Progenitor cell of endocrine pancreas (in vitro differentiated cells): ENCODE data around the gene ENDOU. TPM values are rescaled to one million over a fixed set of nuclear protein-coding genes. Genes with fewer than 3 reads are reported as not detected.

Experiments
- DNase-seq: peaks from one replicate; pipeline ENCODE4 v3.0.0; 2021; ENCODE audit warnings: low spot score; ENCODE audit not compliant: unreplicated experiment
- H3K27ac Mint-ChIP-seq: 2 replicates; pipeline ENCODE4 v1.8.0; 2021; ENCODE audit warnings: mild to moderate bottlenecking, moderate library complexity, mixed read lengths
- H3K27me3 Mint-ChIP-seq: 2 replicates; pipeline ENCODE4 v1.8.0; 2021; ENCODE audit warnings: mixed read lengths
- H3K36me3 Mint-ChIP-seq: 2 replicates; pipeline ENCODE4 v1.8.0; 2022; ENCODE audit warnings: mixed read lengths; ENCODE audit not compliant: insufficient read depth
- H3K4me1 Mint-ChIP-seq: 2 replicates; pipeline ENCODE4 v1.8.0; 2021; ENCODE audit warnings: low read depth, mixed read lengths
- H3K4me3 Mint-ChIP-seq: 2 replicates; pipeline ENCODE4 v1.8.0; 2021; ENCODE audit warnings: low read depth, mild to moderate bottlenecking, moderate library complexity, mixed read lengths
- H3K9me3 Mint-ChIP-seq: 2 replicates; pipeline ENCODE4 v1.8.0; 2021; ENCODE audit warnings: low read depth, mixed read lengths
- CTCF ChIP-seq: fragments of 200-600 bp; sonication (generic); IDR thresholded peaks from one replicate; pipeline ENCODE4 v1.5.0; 2021; ENCODE audit warnings: antibody characterized with exemption, mild to moderate bottlenecking; ENCODE audit not compliant: unreplicated experiment
- total RNA-seq: library from RNA; stranded (reverse); gene quantifications from 2 replicates; pipeline ENCODE4 v1.2.1, GENCODE V29; 2021

ENDOU gene
- total RNA-seq, 1 donor from 2014 or later = not detected

- Mint-ChIP-seq H3K9me3 (no peaks in the 10 kb centered on the region), H3K27ac (peak within 1 kb of the TSS; percentile 67), H3K4me1 (peaks cover 4% of the 10 kb centered on the region), H3K36me3 (no peaks in the 10 kb centered on the region), H3K27me3 (peaks cover 39% of the 10 kb centered on the region), H3K4me3 (peak within 1 kb of the TSS; percentile 67)
- peak; percentile 66 for DNase-seq
- TF ChIP-seq CTCF = peak; percentile 52
Observed at GRCh38 chr12:47758834-47759690, 33.8 kb upstream of the ENDOU start, which contains the start of gene RAPGEF3. Gene RAPGEF3 (minus strand): TSS chr12:47758880. CDS start chr12:47758556, 324 bp downstream.

- Mint-ChIP-seq H3K9me3 (no peaks in the 10 kb centered on the region), H3K36me3 (no peaks in the 10 kb centered on the region)
- TF ChIP-seq CTCF = no peak
Observed at GRCh38 chr12:47758584-47758833, 33.2 kb upstream of the ENDOU start.

GRCh38 chr12:47757840-47758583 lies 32.7 kb upstream of the ENDOU start:
- TF ChIP-seq CTCF = no peak
- peak overlapping the region; percentile 59 for H3K4me3 Mint-ChIP-seq
- peaks cover 10% of the 10 kb centered on the region for H3K4me1 Mint-ChIP-seq
- H3K27ac Mint-ChIP-seq = no peak overlapping the region
- no peaks in the 10 kb centered on the region for H3K36me3 Mint-ChIP-seq
- H3K9me3 Mint-ChIP-seq = no peaks in the 10 kb centered on the region
- no peak for DNase-seq
- H3K27me3 Mint-ChIP-seq = peaks cover 36% of the 10 kb centered on the region

More at GRCh38 chr12:47758584-47758833, 33.2 kb upstream of the ENDOU start:
- H3K4me3 Mint-ChIP-seq = peak overlapping the region; percentile 59
- peaks cover 37% of the 10 kb centered on the region for H3K27me3 Mint-ChIP-seq
- H3K4me1 Mint-ChIP-seq = peaks cover 7% of the 10 kb centered on the region
- H3K27ac Mint-ChIP-seq = no peak overlapping the region
- DNase-seq = no peak

GRCh38 chr12:47757364-47757839 lies 32.1 kb upstream of the ENDOU start:
- DNase-seq = no peak
- H3K27me3 Mint-ChIP-seq = peaks cover 34% of the 10 kb centered on the region
- H3K4me3 Mint-ChIP-seq = no peak overlapping the region
- H3K27ac Mint-ChIP-seq = no peak overlapping the region
- peaks cover 10% of the 10 kb centered on the region for H3K4me1 Mint-ChIP-seq
- TF ChIP-seq CTCF = no peak
- H3K9me3 Mint-ChIP-seq = no peaks in the 10 kb centered on the region
- no peaks in the 10 kb centered on the region for H3K36me3 Mint-ChIP-seq
